Measurements from ENCODE around the gene RBM38. TPM values are rescaled to one million over a fixed set of nuclear protein-coding genes. Genes with fewer than 3 reads are reported as not detected.

Gene RBM38
- total and polyA plus RNA-seq, 2 donors from 2014 or later, result 16.8 to 18.0 TPM

DNA sequence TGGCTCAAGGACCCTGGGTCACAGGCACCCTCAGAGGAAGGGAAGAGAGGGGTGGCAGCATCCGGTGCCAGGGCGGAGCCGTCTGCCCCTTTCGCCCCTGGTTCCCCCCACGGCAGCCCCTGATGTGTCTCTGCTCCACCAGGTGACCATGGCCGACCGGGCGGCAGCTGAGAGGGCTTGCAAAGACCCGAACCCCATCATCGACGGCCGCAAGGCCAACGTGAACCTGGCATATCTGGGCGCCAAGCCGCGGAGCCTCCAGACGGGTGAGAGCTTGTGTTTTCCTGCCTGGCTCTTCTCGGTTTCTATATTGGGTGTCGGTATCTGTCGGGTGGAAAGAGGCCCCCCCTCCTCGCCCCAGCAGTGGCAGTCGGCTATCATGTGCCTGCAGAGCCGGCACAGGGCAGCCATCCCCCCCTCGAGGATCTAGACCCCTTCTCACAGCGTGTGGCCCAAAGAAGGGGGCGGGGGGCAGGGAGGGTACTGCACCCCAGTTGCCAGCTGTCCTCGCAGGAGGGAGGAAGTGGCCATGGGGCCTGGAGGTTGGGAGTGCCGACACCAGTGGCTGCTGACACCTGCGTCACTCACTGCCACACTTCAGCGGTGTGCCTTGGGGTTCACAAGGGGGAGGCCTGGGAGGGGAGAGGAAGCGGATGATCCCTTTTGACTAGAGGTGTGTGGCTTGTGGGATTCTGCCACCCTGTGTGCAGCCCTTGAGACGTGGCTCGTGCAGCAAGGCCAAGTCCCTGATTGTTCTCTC, 1.5 kb downstream of the RBM38 start:
- Histone ChIP-seq H3K27me3 (ENCODE audit: control insufficient read depth, insufficient read depth, low read length) (no peaks in the 10 kb centered on the region), H3K36me3 (ENCODE audit: control insufficient read depth in 2 of 3, insufficient read depth in 3 of 3, low read length in 3 of 3) (peaks cover 0 to 7% (median 0%) of the 10 kb centered on the region in 3 donors), H3K9ac (ENCODE audit: low read length in 3 of 3) (peak overlapping the region in 2 of 3 donors; percentile 22 to 52), H3K4me1 (ENCODE audit: control insufficient read depth in 2 of 3, insufficient read depth in 2 of 3, low read depth in 1 of 3, low read length in 3 of 3) (peaks cover 0 to 36% (median 20%) of the 10 kb centered on the region in 3 donors), H3K4me3 (ENCODE audit: low read length in 3 of 3) (peak overlapping the region; percentile 21 to 66 (median 59)), H3K27ac (ENCODE audit: low read depth in 2 of 2, low read length in 2 of 2) (peak overlapping the region in 1 of 2 donors; percentile 16), H3K9me3 (ENCODE audit: control insufficient read depth in 2 of 3, insufficient read depth in 1 of 3, low read length in 3 of 3) (no peaks in the 10 kb centered on the region)
- DNase-seq (peak in 3 of 5 donors; percentile 35 to 88 (median 73)), FAIRE-seq (no peak)
- intact Hi-C loops (cut with DNase I), result no loop called here
- no peak for TF ChIP-seq CTCF (IDR thresholded peaks at IDR 0.05; ENCODE audit: borderline replicate concordance, extremely low read depth, insufficient read depth)

- no peaks in the 10 kb centered on the region for H3K9me3 ChIP-seq (ENCODE audit: control insufficient read depth in 2 of 3, insufficient read depth in 1 of 3, low read length in 3 of 3)
- H3K9ac ChIP-seq (ENCODE audit: low read length in 3 of 3), result peak overlapping the region in 1 of 3 donors; percentile 19
- peak overlapping the region in 1 of 3 donors; percentile 30 for H3K4me3 ChIP-seq (ENCODE audit: low read length in 3 of 3)
- no peak for TF ChIP-seq CTCF (IDR thresholded peaks at IDR 0.05; ENCODE audit: borderline replicate concordance, extremely low read depth, insufficient read depth)
- H3K27me3 ChIP-seq (ENCODE audit: control insufficient read depth, insufficient read depth, low read length), result no peaks in the 10 kb centered on the region
- FAIRE-seq, result no peak
- H3K27ac ChIP-seq (ENCODE audit: low read depth in 2 of 2, low read length in 2 of 2), result no peak overlapping the region
- intact Hi-C loops (cut with DNase I), result no loop called here
- H3K36me3 ChIP-seq (ENCODE audit: control insufficient read depth in 2 of 3, insufficient read depth in 3 of 3, low read length in 3 of 3), result peaks cover 0 to 7% (median 0%) of the 10 kb centered on the region in 3 donors
- peaks cover 0 to 38% (median 20%) of the 10 kb centered on the region in 3 donors for H3K4me1 ChIP-seq (ENCODE audit: control insufficient read depth in 2 of 3, insufficient read depth in 2 of 3, low read depth in 1 of 3, low read length in 3 of 3)
- DNase-seq, result peak in 1 of 5 donors; percentile 37
These were observed 2.3 kb downstream of the RBM38 start for GRCh38 chr20:57393321-57394120.

DNA sequence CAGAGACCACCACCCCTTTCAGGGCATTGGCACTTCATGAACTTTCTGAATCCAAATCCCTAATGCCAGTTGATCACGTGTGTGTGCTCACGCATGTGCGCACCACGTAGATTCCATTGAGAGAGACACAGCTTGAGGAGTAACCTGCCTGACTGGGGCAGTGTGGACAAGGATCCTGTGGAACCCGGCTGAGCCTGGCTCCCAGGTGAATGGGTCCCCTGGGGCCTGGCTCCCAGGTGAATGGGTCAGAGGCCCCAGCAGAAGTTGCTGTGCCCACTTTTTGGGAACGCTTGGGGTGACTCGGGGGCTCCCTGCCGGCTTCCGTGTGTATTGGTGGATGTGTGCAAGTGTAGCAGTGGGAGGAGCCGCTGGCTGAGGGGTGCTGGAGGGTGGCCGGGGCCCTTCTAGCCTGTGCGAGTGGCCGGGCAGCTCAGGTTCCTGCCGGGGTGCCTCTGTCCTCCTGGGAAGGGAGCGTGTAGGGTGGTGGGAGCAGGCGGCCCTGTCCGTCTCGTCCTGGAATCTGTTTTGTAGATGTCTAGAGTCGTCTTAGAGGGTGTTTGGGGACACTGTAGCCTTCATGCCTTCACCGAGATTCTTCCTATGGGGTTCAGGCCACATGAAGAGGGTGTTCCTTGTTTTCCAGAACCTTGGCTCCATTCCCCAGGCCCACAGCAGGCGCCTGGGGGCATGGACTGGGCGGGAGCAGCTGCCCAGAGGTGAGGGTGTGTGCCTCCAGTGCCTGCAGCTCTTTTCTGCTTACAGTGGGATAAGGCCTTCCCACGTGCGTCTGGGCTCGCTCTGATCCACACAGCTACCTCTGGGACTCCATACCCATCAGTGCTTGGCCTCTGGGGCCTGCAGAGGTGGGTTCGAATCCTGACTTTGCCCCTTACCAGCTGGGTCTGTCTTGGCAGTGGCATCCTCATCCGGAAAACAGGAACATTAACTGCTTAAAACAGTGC, 3.2 kb downstream of the RBM38 start:
- no peak overlapping the region for H3K27ac ChIP-seq (ENCODE audit: low read depth in 2 of 2, low read length in 2 of 2)
- H3K9me3 ChIP-seq (ENCODE audit: control insufficient read depth in 2 of 3, insufficient read depth in 1 of 3, low read length in 3 of 3), result no peaks in the 10 kb centered on the region
- DNase-seq, result peak in 1 of 5 donors; percentile 74
- H3K4me3 ChIP-seq (ENCODE audit: low read length in 3 of 3), result peak overlapping the region in 1 of 3 donors; percentile 30
- intact Hi-C loops (cut with DNase I), result no loop called here
- H3K9ac ChIP-seq (ENCODE audit: low read length in 3 of 3), result peak overlapping the region in 1 of 3 donors; percentile 26
- H3K27me3 ChIP-seq (ENCODE audit: control insufficient read depth, insufficient read depth, low read length), result no peaks in the 10 kb centered on the region
- peaks cover 0 to 7% (median 0%) of the 10 kb centered on the region in 3 donors for H3K36me3 ChIP-seq (ENCODE audit: control insufficient read depth in 2 of 3, insufficient read depth in 3 of 3, low read length in 3 of 3)
- FAIRE-seq, result no peak
- no peak for TF ChIP-seq CTCF (IDR thresholded peaks at IDR 0.05; ENCODE audit: borderline replicate concordance, extremely low read depth, insufficient read depth)
- peaks cover 0 to 46% (median 27%) of the 10 kb centered on the region in 3 donors for H3K4me1 ChIP-seq (ENCODE audit: control insufficient read depth in 2 of 3, insufficient read depth in 2 of 3, low read depth in 1 of 3, low read length in 3 of 3)

All from kidney (tissue), 14 donors.